Midbrain (tissue), 1 donor: ENCODE measurements around the gene MAGEA2B.
"Not testable (repeated sequence)": the region's sequence is repeated elsewhere in the genome, so short reads cannot be mapped to it uniquely, and the experiment has no call there.

Experiments used
- DNase-seq: peaks from one replicate; lab custom pipeline; 2025; lab: John Stamatoyannopoulos, UW

The MAGEA2B gene

DNA sequence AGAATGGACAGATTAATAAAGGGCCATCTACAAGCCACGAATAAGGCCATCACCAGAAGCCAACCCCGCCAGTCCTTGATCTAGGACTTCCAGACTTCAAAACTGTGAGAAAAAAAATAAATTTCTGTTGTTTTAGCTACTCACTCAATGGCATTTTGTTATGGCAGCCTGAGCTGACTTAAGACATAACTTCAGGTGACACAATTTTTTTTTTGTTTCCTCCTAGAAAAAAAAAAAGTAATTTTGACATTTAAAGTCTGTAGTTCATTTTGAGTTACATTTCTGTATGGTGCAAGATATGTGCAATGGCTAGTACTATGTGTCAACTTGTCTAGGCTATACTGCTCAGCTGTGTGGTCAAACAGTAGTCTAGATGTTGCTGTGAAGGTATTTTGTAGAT lies 44.5 kb downstream of the MAGEA2B start, which contains the start of gene CSAG3:
Gene CSAG3, plus strand, starts transcription at position 301 of the 400 bp plus-strand sequence.
- DNase-seq, result not testable (repeated sequence)

DNA sequence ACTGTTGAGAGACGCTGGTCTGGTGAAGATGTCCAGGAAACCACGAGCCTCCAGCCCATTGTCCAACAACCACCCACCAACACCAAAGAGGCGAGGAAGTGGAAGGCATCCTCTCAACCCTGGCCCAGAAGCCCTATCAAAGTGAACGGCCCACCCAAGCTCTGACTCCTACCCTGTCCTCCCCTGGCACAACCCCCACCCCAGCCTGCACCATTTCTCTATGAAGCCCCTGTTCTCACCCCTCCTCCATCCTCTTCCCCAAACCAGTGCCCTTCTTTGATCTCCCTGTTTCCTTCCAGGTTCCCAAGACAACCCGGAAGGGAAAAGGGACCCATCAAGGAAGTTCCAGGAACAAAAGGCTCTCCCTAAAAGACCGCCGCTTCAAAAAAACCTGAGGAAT lies 45.1 kb downstream of the MAGEA2B start:
- DNase-seq, result not testable (repeated sequence)

DNA sequence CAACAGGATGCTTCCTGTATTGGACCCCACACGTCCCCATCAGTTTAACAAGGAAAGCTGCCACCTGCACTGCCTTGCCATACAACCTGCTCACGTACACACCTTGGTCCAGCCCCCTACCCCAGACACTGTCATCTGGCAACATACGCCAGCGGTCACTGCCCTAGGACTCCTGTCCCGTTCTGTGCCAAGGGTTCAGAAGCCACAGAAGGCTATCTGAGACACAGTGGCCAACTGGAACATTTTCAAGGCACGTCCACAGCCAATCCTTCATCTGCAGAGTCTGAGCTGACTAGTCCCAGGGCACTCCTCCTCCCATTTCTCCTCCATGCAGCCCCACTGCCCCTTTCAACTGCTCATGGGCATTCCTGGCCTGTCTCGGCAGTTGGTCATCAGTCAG lies 47.2 kb downstream of the MAGEA2B start:
- DNase-seq, result not testable (repeated sequence)

DNA sequence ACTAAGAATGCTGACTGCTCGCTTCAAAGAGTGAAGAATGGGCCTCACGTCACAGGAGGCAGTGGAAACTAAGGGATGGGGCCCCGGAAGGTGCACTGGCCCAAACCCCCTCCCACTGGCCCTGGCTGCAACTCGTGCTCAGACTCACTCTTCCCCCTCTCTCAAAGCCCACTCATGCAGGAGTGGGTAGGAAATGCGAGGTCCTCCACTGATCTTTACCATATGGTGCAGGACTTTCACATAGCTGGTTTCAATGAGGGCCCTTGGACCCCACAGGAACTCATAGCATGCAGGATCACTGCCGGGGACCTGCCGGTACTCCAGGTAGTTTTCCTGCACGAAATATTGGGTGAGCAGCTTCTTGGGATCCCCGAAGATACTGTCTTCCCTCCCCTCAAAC lies 52.1 kb downstream of the MAGEA2B start:
- DNase-seq, result not testable (repeated sequence)
